Tibial nerve (tissue), 4 donors: ENCODE results near the gene ANKRD31. TPM values are rescaled to one million over a fixed set of nuclear protein-coding genes. Genes with fewer than 3 reads are reported as not detected.

Source experiments
- DNase-seq, 2 donors: peaks; one replicate each; pipeline ENCODE4 v3.0.0-alpha.2; 2019; ENCODE audit warnings: low spot score in 2 of 2
- H3K27ac ChIP-seq, 4 donors: fragments of 200-600 bp; sonication (generic) in 3 of 4; one replicate each; pipeline ENCODE4 v1.5.1; 2017 to 2019; ENCODE audit warnings: mild to moderate bottlenecking in 1 of 4
- H3K27me3 ChIP-seq, 2 donors: fragments of 200-600 bp; sonication (generic) in 1 of 2; one replicate each; pipeline versions ENCODE4 v1.5.1 to v1.6.0; 2017 to 2019
- H3K36me3 ChIP-seq, 3 donors: fragments of 200-600 bp; sonication (generic); one replicate each; pipeline ENCODE4 v1.5.1; 2018 to 2019
- H3K4me1 ChIP-seq, 4 donors: fragments of 200-600 bp; sonication (generic) in 3 of 4; one replicate each; pipeline ENCODE4 v1.5.1; 2017 to 2019
- H3K4me3 ChIP-seq, 4 donors: fragments of 200-600 bp; sonication (generic) in 3 of 4; one replicate each; pipeline ENCODE4 v1.5.1; 2017 to 2019; ENCODE audit warnings: mild to moderate bottlenecking in 1 of 4, moderate library complexity in 1 of 4
- H3K9me3 ChIP-seq, 4 donors: fragments of 200-600 bp; sonication (generic) in 3 of 4; one replicate each; pipeline ENCODE4 v1.5.1; 2017 to 2019
- CTCF ChIP-seq, 5 experiments: fragments of 200-600 bp in 3 of 5; fragments of 450-650 bp in 2 of 5; sonication (generic) in 3 of 5; IDR thresholded peaks; one replicate each; pipeline ENCODE4 v1.5.1; 2016 to 2019; ENCODE audit warnings: antibody characterized with exemption in 5 of 5, mild to moderate bottlenecking in 3 of 5, moderate library complexity in 2 of 5
- EP300 ChIP-seq, 2 donors: sonication (generic); formaldehyde crosslinking; IDR thresholded peaks; one replicate each; pipeline ENCODE4 v1.6.1; 2017; ENCODE audit warnings: antibody characterized with exemption in 2 of 2, mild to moderate bottlenecking in 1 of 2
- POLR2A ChIP-seq, 2 donors: fragments of 450-650 bp; IDR thresholded peaks; one replicate each; pipeline ENCODE4 v1.6.1; 2017; ENCODE audit warnings: antibody characterized with exemption in 2 of 2, mild to moderate bottlenecking in 2 of 2, moderate library complexity in 2 of 2
- WGBS, 2 donors: methylation state at CpG; one replicate each; pipeline ENCODE4 v1.1.5; 2018; 5-methylcytosine and 5-hydroxymethylcytosine counted together
- total RNA-seq, 4 donors: library from RNA; depleted of rRNA; stranded (reverse); fragments of >200 nt; gene quantifications; one replicate each; pipeline ENCODE4 v1.1.0, GENCODE V29; 2016

Gene ANKRD31
- total RNA-seq, result 1 to 10 TPM in 1 of 4 donors, under 1 TPM in 3; 0.21 to 1.5 (median 0.35) TPM

GRCh38 chr5:75236322-75237316 lies at the start of gene ANKRD31:
ANKRD31 (minus strand) TSS chr5:75236878; CDS start chr5:75236686, 192 bp downstream.
- Histone ChIP-seq H3K27me3 (no peaks in the 10 kb centered on the region), H3K9me3 (no peaks in the 10 kb centered on the region), H3K4me3 (peak within 1 kb of the TSS; percentile 41 to 84 (median 65)), H3K4me1 (peaks cover 0 to 13% (median 3%) of the 10 kb centered on the region in 4 donors), H3K27ac (peak within 1 kb of the TSS; percentile 68 to 86 (median 74)), H3K36me3 (no peaks in the 10 kb centered on the region)
- DNase-seq, result peak; percentile 75 to 76
- TF ChIP-seq EP300 (IDR thresholded peaks at IDR 0.05), result peak in 1 of 2 donors; percentile 61
- peak; percentile 90 to 98 (median 96) for TF ChIP-seq CTCF (IDR thresholded peaks at IDR 0.05)
- TF ChIP-seq POLR2A (IDR thresholded peaks at IDR 0.05), result peak; percentile 19 to 66
- 3 to 6% methylated on average over 48 to 58 of the region's 58 CpGs for WGBS, 2 donors

GRCh38 chr5:75286211-75286773 lies 49.6 kb upstream of the ANKRD31 start:
- TF ChIP-seq POLR2A (IDR thresholded peaks at IDR 0.05) (no peak), EP300 (IDR thresholded peaks at IDR 0.05) (no peak), CTCF (IDR thresholded peaks at IDR 0.05) (no peak)
- H3K27me3 ChIP-seq, result no peaks in the 10 kb centered on the region
- no peaks in the 10 kb centered on the region for H3K36me3 ChIP-seq
- 73 to 74% methylated on average over 3 of the region's 3 CpGs for WGBS, 2 donors
- no peak for DNase-seq
- no peak overlapping the region for H3K27ac ChIP-seq
- H3K9me3 ChIP-seq, result peaks cover 0 to 8% (median 1%) of the 10 kb centered on the region in 4 donors
- no peaks in the 10 kb centered on the region for H3K4me1 ChIP-seq
- H3K4me3 ChIP-seq, result no peak overlapping the region

GRCh38 chr5:75282581-75282980 lies 45.9 kb upstream of the ANKRD31 start:
- no peaks in the 10 kb centered on the region for H3K4me1 ChIP-seq
- no peaks in the 10 kb centered on the region for H3K9me3 ChIP-seq
- H3K27me3 ChIP-seq, result no peaks in the 10 kb centered on the region
- H3K36me3 ChIP-seq, result no peaks in the 10 kb centered on the region
- no peak overlapping the region for H3K27ac ChIP-seq
- H3K4me3 ChIP-seq, result no peak overlapping the region
- WGBS, 2 donors, result 82 to 92% methylated on average over 2 of the region's 2 CpGs
- TF ChIP-seq EP300 (IDR thresholded peaks at IDR 0.05) (no peak), POLR2A (IDR thresholded peaks at IDR 0.05) (no peak), CTCF (IDR thresholded peaks at IDR 0.05) (no peak)
- DNase-seq, result no peak

- H3K27me3 ChIP-seq, result no peaks in the 10 kb centered on the region
- 78 to 79% methylated on average over 4 of the region's 4 CpGs for WGBS, 2 donors
- no peak overlapping the region for H3K4me3 ChIP-seq
- DNase-seq, result no peak
- no peaks in the 10 kb centered on the region for H3K36me3 ChIP-seq
- no peak overlapping the region for H3K27ac ChIP-seq
- no peak for TF ChIP-seq CTCF (IDR thresholded peaks at IDR 0.05)
- TF ChIP-seq POLR2A (IDR thresholded peaks at IDR 0.05), result no peak
- no peak for TF ChIP-seq EP300 (IDR thresholded peaks at IDR 0.05)
- no peaks in the 10 kb centered on the region for H3K9me3 ChIP-seq
- no peaks in the 10 kb centered on the region for H3K4me1 ChIP-seq
Observed at GRCh38 chr5:75281716-75282465, 45.2 kb upstream of the ANKRD31 start.
